GM12875 (cell line): Measurements from ENCODE around the gene POLD1.

Source experiments
- H3K4me3 ChIP-seq: one replicate; pipeline ENCODE4 v1.5.1; 2011; ENCODE audit warnings: low read depth, low read length, control low read depth
- TF ChIP-seq, protein P1 (sequence below): IDR thresholded peaks from 2 replicates; pipeline ENCODE4 v1.5.1; 2011; ENCODE audit warnings: low read depth, mild to moderate bottlenecking, control low read depth, inconsistent platforms, low read length, moderate library complexity, borderline replicate concordance; ENCODE audit not compliant: insufficient read depth

Gene POLD1

DNA sequence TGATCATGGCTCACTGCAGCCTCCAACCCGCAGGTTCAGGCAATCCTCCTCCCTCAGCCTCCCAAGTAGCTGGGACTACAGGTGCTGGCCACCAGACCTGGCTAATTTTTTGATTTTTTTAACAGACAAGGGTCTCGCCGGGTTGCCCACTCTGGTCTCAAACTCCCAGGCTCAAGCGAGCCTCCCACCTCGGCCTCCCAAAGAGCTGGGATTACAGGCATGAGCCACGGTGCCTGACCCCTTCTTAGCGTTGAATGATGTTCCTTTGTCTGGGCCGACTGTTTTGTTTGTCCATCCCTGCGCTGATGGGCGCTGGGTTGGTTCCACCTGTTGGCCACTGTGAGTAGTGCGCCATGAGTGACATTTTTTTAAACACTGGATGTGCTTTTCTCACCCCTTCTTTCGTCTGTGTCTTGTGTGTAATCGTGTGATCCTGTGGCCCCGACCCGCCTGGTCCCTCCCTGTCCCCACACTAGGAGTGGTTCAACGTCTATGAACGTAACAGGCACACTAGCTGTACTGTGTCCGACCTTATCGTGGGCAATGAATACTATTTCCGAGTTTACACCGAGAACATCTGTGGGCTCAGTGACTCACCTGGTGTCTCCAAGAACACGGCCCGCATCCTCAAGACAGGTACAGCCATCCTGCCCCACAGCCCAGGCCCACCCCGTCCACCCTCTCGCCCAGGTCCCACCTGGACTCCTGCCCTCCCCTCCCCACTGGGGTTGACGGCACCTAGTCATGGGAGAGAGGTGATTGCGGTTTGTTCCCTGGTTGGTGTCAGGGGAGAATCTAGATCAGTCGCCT is 77.1 kb downstream of the POLD1 start:
- TF ChIP-seq, protein P1, sequence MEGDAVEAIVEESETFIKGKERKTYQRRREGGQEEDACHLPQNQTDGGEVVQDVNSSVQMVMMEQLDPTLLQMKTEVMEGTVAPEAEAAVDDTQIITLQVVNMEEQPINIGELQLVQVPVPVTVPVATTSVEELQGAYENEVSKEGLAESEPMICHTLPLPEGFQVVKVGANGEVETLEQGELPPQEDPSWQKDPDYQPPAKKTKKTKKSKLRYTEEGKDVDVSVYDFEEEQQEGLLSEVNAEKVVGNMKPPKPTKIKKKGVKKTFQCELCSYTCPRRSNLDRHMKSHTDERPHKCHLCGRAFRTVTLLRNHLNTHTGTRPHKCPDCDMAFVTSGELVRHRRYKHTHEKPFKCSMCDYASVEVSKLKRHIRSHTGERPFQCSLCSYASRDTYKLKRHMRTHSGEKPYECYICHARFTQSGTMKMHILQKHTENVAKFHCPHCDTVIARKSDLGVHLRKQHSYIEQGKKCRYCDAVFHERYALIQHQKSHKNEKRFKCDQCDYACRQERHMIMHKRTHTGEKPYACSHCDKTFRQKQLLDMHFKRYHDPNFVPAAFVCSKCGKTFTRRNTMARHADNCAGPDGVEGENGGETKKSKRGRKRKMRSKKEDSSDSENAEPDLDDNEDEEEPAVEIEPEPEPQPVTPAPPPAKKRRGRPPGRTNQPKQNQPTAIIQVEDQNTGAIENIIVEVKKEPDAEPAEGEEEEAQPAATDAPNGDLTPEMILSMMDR: peak; percentile 86
- H3K4me3 ChIP-seq: no peak overlapping the region

DNA sequence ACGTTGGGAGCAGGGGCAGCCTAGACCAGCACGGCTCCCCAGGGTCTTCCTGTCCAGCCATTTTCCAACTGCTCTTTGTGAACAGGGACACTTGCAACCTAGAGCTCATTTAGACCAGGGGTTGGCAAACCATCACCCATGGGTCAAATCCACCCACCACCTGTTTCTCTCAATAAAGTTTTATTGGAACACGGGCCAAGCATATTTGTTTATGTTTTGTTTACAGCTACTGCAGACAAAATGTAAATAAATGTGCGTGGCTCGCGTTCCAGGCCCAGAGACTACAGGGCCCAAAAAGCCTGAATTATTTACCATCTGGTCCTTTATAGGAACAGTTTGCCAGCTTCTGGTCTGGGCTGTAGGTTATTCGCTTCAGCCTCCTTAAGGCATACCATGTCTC is 78.8 kb downstream of the POLD1 start:
- H3K4me3 ChIP-seq: no peak overlapping the region
- TF ChIP-seq, protein P1: no peak

DNA sequence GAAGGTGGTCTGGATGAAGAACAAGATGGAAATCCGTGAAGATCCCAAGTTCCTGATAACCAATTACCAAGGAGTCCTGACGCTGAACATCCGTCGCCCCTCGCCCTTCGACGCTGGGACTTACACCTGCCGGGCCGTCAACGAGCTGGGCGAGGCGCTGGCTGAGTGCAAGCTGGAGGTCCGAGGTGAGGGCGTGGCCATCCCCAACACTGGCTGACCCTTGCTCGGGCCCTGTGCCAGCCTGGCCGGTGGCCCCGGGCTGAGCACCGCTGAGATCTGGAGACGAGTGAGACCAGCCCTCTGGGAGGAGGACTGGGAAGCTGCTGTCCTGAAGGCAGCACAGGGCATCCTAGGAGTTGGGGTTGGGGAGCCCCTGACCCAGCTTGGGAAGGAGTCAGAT is 80.2 kb downstream of the POLD1 start:
- TF ChIP-seq, protein P1: no peak
- H3K4me3 ChIP-seq: no peak overlapping the region

DNA sequence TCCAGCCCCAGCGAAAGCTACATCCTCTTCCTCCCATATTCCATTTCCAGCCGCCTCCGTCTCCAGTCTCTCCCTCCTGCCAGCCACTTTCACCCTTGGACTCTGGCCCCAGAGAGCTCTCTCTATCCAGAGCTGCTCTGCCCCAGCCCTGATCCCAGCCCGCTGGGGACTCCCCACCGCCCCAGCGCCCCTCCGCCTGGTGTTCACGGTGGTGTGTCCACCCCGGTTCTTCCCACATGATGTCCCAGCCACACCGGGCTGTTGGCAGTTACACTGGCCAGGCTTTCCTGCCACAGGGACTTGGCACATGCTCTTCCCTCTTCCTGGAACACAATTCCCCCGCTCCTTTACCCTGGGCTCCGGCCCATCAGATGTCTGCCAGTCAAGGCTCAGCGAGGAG is 80.9 kb downstream of the POLD1 start:
- H3K4me3 ChIP-seq: no peak overlapping the region
- TF ChIP-seq, protein P1: no peak

DNA sequence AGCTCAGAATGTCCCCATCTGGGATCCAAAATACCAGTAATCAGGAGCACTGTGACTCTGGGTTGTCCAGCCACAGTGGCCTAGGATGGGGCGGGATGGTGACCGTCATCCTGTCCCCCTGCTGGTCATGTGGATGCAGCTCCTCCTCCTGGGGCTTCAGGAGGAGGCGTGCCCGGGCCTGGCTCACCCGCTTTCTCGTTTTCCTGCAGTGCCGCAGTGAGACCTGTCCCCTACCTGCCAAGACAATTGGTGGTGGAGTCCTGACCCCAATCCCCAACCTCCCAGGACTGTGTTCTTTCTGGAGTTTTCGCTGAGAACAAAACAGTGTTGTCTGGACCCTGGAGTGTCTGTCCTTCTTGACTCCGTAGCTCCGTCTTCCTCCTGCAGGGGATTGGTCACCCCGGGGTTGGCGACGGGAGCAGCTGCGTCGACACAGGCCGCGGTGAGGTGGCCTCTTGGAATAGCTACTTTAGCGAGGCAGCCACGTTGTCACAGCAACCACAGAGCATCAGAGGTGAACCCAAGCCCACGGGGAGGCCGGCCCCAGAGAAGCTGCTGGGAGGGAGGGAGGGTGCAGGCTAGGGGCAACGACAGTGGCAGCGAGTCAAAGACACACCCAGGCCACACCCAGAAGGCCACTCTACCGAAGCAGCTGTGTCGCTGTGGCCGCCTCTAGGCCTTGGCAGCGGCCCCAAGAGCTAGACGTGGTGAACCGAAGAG is 82.0 kb downstream of the POLD1 start:
- no peak overlapping the region for H3K4me3 ChIP-seq
- TF ChIP-seq, protein P1: 0 out of 2 replicates have a peak, but pooled peaks have one; percentile 17

DNA sequence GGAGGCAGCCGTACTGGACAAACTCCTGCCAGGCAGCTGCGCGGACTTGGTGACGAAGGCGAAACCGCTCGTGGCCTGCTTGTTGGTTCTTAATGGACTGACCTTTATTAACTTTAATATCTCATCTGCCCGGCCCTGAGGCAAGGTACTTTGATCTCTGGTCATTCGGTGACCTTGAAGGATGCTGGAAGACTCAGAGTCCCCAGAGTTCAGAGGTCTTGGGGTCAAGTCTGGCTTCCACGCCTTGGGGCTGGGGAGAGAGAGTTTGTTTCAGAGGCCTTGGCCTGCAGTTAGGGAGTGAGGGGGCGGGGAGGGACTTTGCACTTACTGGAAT is 82.5 kb downstream of the POLD1 start:
- H3K4me3 ChIP-seq: no peak overlapping the region

DNA sequence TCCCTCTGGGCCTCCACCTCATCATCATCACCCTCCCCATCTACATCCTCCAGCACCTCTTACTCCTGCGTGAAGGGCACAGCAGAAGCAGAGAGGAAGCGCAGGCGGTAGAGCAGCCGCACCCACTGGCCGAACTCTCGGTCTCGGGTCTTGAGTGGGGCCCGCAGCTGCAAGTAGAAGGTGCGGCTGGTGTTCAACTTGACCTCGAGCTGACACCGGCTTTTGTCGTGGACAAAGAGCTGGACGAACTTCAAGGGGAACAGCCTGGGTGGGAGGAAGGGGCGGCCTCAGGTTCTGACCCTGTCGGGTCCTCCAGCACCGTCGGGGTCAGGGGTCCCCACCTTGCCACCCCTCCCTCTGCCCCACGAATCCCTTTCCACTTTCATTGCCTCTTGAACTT is 83.4 kb downstream of the POLD1 start:
- H3K4me3 ChIP-seq: no peak overlapping the region
- TF ChIP-seq, protein P1: no peak

More for the DNA sequence above, 82.5 kb downstream of the POLD1 start:
- TF ChIP-seq, protein P1: no peak
